H7 (cell line): ENCODE data around the gene RBMX. TPM values are rescaled to one million over a fixed set of nuclear protein-coding genes. Genes with fewer than 3 reads are reported as not detected.

Experiments
- DNase-seq: peaks from one replicate; pipeline ENCODE4 v3.0.0; 2012
- H3K27me3 ChIP-seq: 2 replicates; pipeline ENCODE4 v1.6.0; 2011; ENCODE audit warnings: mild to moderate bottlenecking, low read length; ENCODE audit not compliant: control insufficient read depth, insufficient read depth
- H3K36me3 ChIP-seq: replicated peaks from 2 replicates; pipeline ENCODE4 v1.5.1; 2011; ENCODE audit warnings: low read length; ENCODE audit not compliant: control insufficient read depth, insufficient read depth
- H3K4me3 ChIP-seq: 2 replicates; pipeline ENCODE4 v1.5.1; 2011; ENCODE audit warnings: low read depth, mild to moderate bottlenecking, control low read depth, low read length, moderate library complexity; ENCODE audit not compliant: insufficient read depth
- total RNA-seq: library from RNA; depleted of rRNA; stranded (reverse); fragments of >200 nt; shearing (Covaris generic); gene quantifications from 2 replicates; pipeline ENCODE4 v1.2.3, GENCODE V29; 2014; rRNA removed

RBMX gene
- total RNA-seq, 1 experiment from 2014 or later = 568 TPM

GRCh38 chrX:136835761-136836160 is 44.8 kb downstream of the RBMX start:
- no peak for DNase-seq
- no peak overlapping the region for H3K4me3 ChIP-seq
- H3K27me3 ChIP-seq = no peaks in the 10 kb centered on the region
- no peaks in the 10 kb centered on the region for H3K36me3 ChIP-seq

GRCh38 chrX:136829413-136829812 is 51.1 kb downstream of the RBMX start:
- no peak for DNase-seq
- Histone ChIP-seq H3K27me3 (no peaks in the 10 kb centered on the region), H3K4me3 (no peak overlapping the region), H3K36me3 (no peaks in the 10 kb centered on the region)

- no peaks in the 10 kb centered on the region for H3K27me3 ChIP-seq
- no peak overlapping the region for H3K4me3 ChIP-seq
- no peak for DNase-seq
- no peaks in the 10 kb centered on the region for H3K36me3 ChIP-seq
These were observed 51.7 kb downstream of the RBMX start for GRCh38 chrX:136828830-136829229.

GRCh38 chrX:136827026-136827425 is 53.5 kb downstream of the RBMX start:
- no peaks in the 10 kb centered on the region for H3K27me3 ChIP-seq

DNA sequence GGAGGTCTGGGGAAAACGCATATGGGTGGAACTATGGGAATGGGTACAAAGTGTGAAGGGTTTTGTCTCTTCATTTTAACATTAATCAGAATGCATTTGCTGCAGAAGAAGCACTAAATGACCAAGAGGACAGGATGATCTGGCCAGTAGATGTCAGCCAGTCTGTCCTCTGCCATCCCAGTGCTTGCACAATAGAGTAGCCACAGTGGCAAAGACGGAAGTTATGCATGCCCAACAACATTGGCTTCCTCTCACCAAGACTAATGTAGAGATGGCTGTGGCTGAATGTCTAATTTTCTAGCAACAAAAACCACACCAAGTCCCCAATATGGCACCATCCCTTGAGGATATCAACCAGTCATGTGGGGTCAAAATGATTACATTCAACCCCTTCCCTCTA is 54.8 kb downstream of the RBMX start:
- H3K4me3 ChIP-seq = no peak overlapping the region
- no peaks in the 10 kb centered on the region for H3K27me3 ChIP-seq

More at GRCh38 chrX:136827026-136827425, 53.5 kb downstream of the RBMX start:
- DNase-seq = no peak
- Histone ChIP-seq H3K4me3 (no peak overlapping the region), H3K36me3 (no peaks in the 10 kb centered on the region)

More for the DNA sequence above, 54.8 kb downstream of the RBMX start:
- H3K36me3 ChIP-seq = no peaks in the 10 kb centered on the region
- no peak for DNase-seq

Other genes with a start within 250 kb of the RBMX start
- gene CD40LG, start 232.6 kb downstream of the RBMX start, total RNA-seq = not detected in 2 replicates
- 12.4 and 17.3 TPM in 2 replicates for gene ARHGEF6, start 99.8 kb downstream of the RBMX start, total RNA-seq
- gene GPR101, start 153.3 kb upstream of the RBMX start, total RNA-seq = not detected in 2 replicates